Measurements from ENCODE around the gene PLPPR1. TPM values are rescaled to one million over a fixed set of nuclear protein-coding genes. Genes with fewer than 3 reads are reported as not detected.

Gene PLPPR1
- polyA plus RNA-seq (2012; rRNA removed), result not detected in 2 replicates
- 0.13 and 0.17 TPM in 2 replicates for polyA plus RNA-seq (2012; cell fraction: cytosol; rRNA removed)
- polyA plus RNA-seq (2012; cell fraction: nucleus; rRNA removed), result not detected in 2 replicates

DNA sequence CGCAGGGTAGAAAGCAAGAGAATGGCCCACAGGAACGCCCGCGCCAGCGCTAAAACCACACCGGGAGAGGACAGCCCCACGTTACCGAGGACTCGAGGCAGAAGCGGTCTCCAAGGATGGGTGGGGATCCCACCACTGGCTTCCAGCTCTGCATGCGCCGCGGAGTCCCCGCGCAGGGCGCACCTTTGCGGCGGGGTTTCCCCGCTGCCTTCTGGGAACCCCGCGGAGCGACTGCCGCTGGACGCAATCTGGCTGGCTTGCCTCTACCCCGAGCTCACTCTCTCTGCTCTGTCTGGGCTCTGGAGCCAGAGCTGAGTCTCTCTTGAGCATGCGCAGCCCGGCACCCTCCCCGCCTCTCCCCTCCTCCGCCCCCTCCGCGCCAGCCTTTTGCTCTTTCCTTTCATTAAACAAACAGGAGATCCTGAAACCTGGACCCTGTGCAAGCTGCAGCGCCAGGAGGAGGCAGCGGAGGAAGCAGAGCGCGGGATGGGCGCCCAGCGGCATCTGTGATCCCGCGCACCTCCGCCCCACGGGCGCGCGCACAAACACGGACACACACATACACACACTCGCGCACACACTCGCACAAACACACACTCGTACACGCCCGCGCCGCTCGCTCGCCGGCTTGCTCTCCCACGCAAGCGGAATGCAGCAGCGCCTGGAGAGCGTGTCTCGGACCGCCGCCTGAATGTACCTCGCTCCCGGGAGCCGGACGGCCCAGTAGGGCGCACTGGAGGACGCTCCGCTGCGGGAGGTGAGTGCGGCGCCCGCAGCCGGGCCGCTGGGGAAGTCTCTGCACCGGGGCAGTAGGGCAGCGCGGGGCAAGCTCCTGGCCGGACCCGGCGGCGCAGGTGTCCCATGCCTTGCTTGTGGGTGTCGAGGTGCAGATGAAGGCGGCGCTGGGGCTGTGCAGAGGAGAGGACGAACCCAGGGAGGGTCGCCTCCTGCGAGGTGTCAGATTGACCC, at the start of gene PLPPR1:
PLPPR1 (plus strand) TSS at position 382 of the 969 bp plus-strand sequence.
- H3K9me2 ChIP-seq, result no peaks in the 10 kb centered on the region
- no peaks in the 10 kb centered on the region for H3K36me3 ChIP-seq (replicated peaks in 1 of 2; ENCODE audit: control insufficient read depth in 1 of 2, insufficient read depth in 2 of 2, low read length in 1 of 2)
- no peaks in the 10 kb centered on the region for H4K20me1 ChIP-seq (ENCODE audit: insufficient read depth)
- H3K4me2 ChIP-seq, result peak within 1 kb of the TSS; percentile 94
- ChIA-PET CTCF (interaction anchor here (1.4 kb wide), 1 partner anchor 13 kb away, joined by 4 read pairs; no protein-coding TSS in a partner anchor), POLR2A (no interaction called here)
- H3K27me3 ChIP-seq (ENCODE audit: insufficient read depth), result peaks cover 34% of the 10 kb centered on the region
- 3% methylated on average over 47 of the region's 89 CpGs for WGBS (ENCODE audit: low lambda C conversion rate)
- no peaks in the 10 kb centered on the region for H3F3A ChIP-seq (replicated peaks; ENCODE audit: insufficient read depth)
- no peak within 1 kb of the TSS for H3K27ac ChIP-seq (ENCODE audit: low read depth in 2 of 2, low read length in 1 of 2)
- H3K4me1 ChIP-seq (ENCODE audit: control insufficient read depth in 1 of 2, insufficient read depth in 2 of 2, low read depth in 1 of 2, low read length in 1 of 2), result peaks cover 0 to 3% of the 10 kb centered on the region in 2 experiments; a peak in 1 of 4 replicates
- peak within 1 kb of the TSS; percentile 84; the same call in 1 of the 2 replicates for H2AFZ ChIP-seq (ENCODE audit: low read depth)
- DNase-seq, result peak; percentile 78
- H3K9me3 ChIP-seq, result no peaks in the 10 kb centered on the region
- no peak within 1 kb of the TSS for H3K9ac ChIP-seq
- H3K79me2 ChIP-seq (ENCODE audit: insufficient read depth), result no peaks in the 10 kb centered on the region
- H3K4me3 ChIP-seq (ENCODE audit: low read depth in 2 of 2, low read length in 1 of 2), result peak within 1 kb of the TSS; percentile 50 to 72
- TF ChIP-seq, protein P1, sequence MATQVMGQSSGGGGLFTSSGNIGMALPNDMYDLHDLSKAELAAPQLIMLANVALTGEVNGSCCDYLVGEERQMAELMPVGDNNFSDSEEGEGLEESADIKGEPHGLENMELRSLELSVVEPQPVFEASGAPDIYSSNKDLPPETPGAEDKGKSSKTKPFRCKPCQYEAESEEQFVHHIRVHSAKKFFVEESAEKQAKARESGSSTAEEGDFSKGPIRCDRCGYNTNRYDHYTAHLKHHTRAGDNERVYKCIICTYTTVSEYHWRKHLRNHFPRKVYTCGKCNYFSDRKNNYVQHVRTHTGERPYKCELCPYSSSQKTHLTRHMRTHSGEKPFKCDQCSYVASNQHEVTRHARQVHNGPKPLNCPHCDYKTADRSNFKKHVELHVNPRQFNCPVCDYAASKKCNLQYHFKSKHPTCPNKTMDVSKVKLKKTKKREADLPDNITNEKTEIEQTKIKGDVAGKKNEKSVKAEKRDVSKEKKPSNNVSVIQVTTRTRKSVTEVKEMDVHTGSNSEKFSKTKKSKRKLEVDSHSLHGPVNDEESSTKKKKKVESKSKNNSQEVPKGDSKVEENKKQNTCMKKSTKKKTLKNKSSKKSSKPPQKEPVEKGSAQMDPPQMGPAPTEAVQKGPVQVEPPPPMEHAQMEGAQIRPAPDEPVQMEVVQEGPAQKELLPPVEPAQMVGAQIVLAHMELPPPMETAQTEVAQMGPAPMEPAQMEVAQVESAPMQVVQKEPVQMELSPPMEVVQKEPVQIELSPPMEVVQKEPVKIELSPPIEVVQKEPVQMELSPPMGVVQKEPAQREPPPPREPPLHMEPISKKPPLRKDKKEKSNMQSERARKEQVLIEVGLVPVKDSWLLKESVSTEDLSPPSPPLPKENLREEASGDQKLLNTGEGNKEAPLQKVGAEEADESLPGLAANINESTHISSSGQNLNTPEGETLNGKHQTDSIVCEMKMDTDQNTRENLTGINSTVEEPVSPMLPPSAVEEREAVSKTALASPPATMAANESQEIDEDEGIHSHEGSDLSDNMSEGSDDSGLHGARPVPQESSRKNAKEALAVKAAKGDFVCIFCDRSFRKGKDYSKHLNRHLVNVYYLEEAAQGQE (IDR thresholded peaks at IDR 0.05; ENCODE audit: low read depth, low read length), result no peak
- TF ChIP-seq, protein P2, sequence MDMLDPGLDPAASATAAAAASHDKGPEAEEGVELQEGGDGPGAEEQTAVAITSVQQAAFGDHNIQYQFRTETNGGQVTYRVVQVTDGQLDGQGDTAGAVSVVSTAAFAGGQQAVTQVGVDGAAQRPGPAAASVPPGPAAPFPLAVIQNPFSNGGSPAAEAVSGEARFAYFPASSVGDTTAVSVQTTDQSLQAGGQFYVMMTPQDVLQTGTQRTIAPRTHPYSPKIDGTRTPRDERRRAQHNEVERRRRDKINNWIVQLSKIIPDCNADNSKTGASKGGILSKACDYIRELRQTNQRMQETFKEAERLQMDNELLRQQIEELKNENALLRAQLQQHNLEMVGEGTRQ (IDR thresholded peaks at IDR 0.05; ENCODE audit: borderline replicate concordance, low read depth, low read length), result no peak
- TF ChIP-seq NRF1 (IDR thresholded peaks at IDR 0.05; ENCODE audit: low read depth, low read length), result peak; percentile 66

DNA sequence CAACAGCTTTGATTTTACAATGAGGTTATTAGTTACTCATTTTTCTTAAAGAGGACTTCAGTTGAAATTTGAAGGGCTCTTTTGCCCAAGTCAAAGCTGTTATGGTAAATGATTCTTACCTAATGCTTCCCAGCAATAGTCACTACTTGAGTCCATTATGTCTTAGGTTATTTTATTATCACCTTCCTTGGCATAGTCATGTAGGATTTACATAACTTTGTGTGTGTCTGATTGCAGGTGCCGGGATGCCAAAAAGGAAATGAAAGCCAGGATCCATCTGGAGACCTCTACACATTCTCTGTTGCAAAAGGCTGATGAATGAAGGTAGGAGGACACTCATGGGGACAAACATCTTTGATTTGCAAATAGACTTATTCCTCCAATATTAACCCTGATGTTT, 38.8 kb upstream of the PLPPR1 start:
- DNase-seq, result no peak
- Histone ChIP-seq H3K4me2 (no peak overlapping the region), H3K27ac (ENCODE audit: low read depth in 2 of 2, low read length in 1 of 2) (no peak overlapping the region), H3K4me3 (ENCODE audit: low read depth in 2 of 2, low read length in 1 of 2) (no peak overlapping the region), H3K9me3 (no peaks in the 10 kb centered on the region), H3K36me3 (replicated peaks in 1 of 2; ENCODE audit: control insufficient read depth in 1 of 2, insufficient read depth in 2 of 2, low read length in 1 of 2) (no peaks in the 10 kb centered on the region), H2AFZ (ENCODE audit: low read depth) (no peak overlapping the region), H3K4me1 (ENCODE audit: control insufficient read depth in 1 of 2, insufficient read depth in 2 of 2, low read depth in 1 of 2, low read length in 1 of 2) (no peaks in the 10 kb centered on the region), H3K9me2 (no peaks in the 10 kb centered on the region), H3K27me3 (ENCODE audit: insufficient read depth) (no peaks in the 10 kb centered on the region), H4K20me1 (ENCODE audit: insufficient read depth) (no peaks in the 10 kb centered on the region), H3F3A (replicated peaks; ENCODE audit: insufficient read depth) (no peaks in the 10 kb centered on the region), H3K79me2 (ENCODE audit: insufficient read depth) (no peaks in the 10 kb centered on the region), H3K9ac (no peak overlapping the region)
- 0% methylated on average over 1 of the region's 1 CpG for WGBS (ENCODE audit: low lambda C conversion rate)
- POLR2A ChIA-PET, result no interaction called here
- CTCF ChIA-PET, result no interaction called here
- no peak for TF ChIP-seq NRF1 (IDR thresholded peaks at IDR 0.05; ENCODE audit: low read depth, low read length)
- no peak for TF ChIP-seq RCOR1 (IDR thresholded peaks at IDR 0.05; ENCODE audit: low read length)
- TF ChIP-seq SMC3 (IDR thresholded peaks at IDR 0.05; ENCODE audit: low read depth, low read length), result no peak
- no peak for TF ChIP-seq MXI1 (IDR thresholded peaks at IDR 0.05; ENCODE audit: low read depth, low read length)
- TF ChIP-seq, protein P3, sequence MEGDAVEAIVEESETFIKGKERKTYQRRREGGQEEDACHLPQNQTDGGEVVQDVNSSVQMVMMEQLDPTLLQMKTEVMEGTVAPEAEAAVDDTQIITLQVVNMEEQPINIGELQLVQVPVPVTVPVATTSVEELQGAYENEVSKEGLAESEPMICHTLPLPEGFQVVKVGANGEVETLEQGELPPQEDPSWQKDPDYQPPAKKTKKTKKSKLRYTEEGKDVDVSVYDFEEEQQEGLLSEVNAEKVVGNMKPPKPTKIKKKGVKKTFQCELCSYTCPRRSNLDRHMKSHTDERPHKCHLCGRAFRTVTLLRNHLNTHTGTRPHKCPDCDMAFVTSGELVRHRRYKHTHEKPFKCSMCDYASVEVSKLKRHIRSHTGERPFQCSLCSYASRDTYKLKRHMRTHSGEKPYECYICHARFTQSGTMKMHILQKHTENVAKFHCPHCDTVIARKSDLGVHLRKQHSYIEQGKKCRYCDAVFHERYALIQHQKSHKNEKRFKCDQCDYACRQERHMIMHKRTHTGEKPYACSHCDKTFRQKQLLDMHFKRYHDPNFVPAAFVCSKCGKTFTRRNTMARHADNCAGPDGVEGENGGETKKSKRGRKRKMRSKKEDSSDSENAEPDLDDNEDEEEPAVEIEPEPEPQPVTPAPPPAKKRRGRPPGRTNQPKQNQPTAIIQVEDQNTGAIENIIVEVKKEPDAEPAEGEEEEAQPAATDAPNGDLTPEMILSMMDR (IDR thresholded peaks at IDR 0.05), result no peak
- no peak for TF ChIP-seq CHD2 (IDR thresholded peaks at IDR 0.05; ENCODE audit: low read length, partially characterized antibody)
- no peak for TF ChIP-seq RXRA (IDR thresholded peaks at IDR 0.05; ENCODE audit: borderline replicate concordance, low read depth)
- TF ChIP-seq EP300 (IDR thresholded peaks at IDR 0.05; ENCODE audit: borderline replicate concordance in 1 of 2, low read depth in 1 of 2, low read length in 1 of 2), result no peak
- no peak for TF ChIP-seq GABPA (IDR thresholded peaks at IDR 0.05; ENCODE audit: low read depth)
- no peak for TF ChIP-seq POLR2AphosphoS5 (IDR thresholded peaks at IDR 0.05; ENCODE audit: low read depth, low read length)
- no peak for TF ChIP-seq IRF3 (IDR thresholded peaks at IDR 0.05; ENCODE audit: low read depth, low read length)
- TF ChIP-seq TEAD4 (IDR thresholded peaks at IDR 0.05; ENCODE audit: borderline replicate concordance, insufficient read depth), result no peak
